ENCODE results near the gene CENPP.

Gene CENPP

GRCh38 chr9:92639791-92640271, 314.1 kb downstream of the CENPP start:
- TF ChIP-seq, protein P1, sequence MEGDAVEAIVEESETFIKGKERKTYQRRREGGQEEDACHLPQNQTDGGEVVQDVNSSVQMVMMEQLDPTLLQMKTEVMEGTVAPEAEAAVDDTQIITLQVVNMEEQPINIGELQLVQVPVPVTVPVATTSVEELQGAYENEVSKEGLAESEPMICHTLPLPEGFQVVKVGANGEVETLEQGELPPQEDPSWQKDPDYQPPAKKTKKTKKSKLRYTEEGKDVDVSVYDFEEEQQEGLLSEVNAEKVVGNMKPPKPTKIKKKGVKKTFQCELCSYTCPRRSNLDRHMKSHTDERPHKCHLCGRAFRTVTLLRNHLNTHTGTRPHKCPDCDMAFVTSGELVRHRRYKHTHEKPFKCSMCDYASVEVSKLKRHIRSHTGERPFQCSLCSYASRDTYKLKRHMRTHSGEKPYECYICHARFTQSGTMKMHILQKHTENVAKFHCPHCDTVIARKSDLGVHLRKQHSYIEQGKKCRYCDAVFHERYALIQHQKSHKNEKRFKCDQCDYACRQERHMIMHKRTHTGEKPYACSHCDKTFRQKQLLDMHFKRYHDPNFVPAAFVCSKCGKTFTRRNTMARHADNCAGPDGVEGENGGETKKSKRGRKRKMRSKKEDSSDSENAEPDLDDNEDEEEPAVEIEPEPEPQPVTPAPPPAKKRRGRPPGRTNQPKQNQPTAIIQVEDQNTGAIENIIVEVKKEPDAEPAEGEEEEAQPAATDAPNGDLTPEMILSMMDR (IDR thresholded peaks at IDR 0.05): no peak

GRCh38 chr9:92640398-92641091, 314.8 kb downstream of the CENPP start:
- TF ChIP-seq, protein P1 (IDR thresholded peaks at IDR 0.05): no peak

DNA sequence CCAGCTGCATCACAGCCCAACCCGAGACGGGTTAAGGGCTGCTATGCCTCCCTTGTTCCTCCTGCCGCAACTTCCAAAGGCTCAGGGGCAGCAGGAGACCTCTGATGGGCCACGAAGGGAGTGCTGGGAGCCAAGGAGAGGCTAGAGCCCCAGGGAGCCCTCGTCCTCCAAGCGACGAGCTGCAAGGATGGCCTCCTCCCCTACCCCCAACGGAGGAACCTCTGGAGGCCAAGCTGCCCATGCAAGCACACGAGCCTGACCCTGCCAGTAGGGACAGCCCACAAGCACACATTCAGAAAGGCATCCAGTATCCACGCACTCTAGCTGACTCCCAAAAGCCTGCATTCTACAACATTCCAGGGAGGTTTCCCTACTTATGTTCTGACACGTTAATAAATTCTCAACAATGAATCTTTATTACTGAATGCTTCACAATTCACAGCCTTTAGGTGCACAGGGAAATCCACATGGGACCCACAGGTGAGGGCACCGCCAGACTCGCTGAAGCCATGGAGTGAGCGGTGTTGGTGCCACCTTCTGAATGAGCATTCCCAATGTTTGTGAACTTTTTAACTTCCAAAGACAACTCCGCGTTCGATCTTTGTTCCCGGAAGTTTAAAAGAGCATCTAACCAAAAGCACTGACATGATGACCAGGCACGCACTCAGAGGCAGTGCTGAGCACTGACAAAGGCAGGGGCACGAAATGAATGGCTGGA, 315.5 kb downstream of the CENPP start:
- TF ChIP-seq, protein P1 (IDR thresholded peaks at IDR 0.05): no peak

- TF ChIP-seq, protein P1 (IDR thresholded peaks at IDR 0.05): no peak
Observed at GRCh38 chr9:92642041-92642451, 316.3 kb downstream of the CENPP start.

DNA sequence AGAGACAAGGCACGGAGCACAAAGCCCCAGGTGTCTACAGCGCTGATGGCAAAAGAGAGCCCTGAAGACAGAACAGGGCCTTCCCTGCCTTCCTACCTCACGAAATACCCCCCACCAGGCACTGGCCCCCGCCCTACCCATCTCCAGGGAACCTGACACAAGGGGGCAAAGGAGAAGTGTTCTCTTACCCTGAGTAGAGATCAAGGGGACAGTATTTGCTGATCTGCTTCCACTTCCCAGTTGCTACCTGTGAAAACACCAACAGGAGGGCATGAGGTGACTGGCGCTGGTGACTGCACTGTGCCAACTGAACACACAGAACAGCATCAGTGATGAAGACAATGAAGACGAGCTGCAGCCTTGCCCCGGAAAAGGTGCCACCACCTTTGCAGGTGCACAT, 316.8 kb downstream of the CENPP start:
- TF ChIP-seq, protein P1 (IDR thresholded peaks at IDR 0.05): no peak

GRCh38 chr9:92644278-92644677, 318.5 kb downstream of the CENPP start:
- TF ChIP-seq, protein P1 (IDR thresholded peaks at IDR 0.05): no peak

DNA sequence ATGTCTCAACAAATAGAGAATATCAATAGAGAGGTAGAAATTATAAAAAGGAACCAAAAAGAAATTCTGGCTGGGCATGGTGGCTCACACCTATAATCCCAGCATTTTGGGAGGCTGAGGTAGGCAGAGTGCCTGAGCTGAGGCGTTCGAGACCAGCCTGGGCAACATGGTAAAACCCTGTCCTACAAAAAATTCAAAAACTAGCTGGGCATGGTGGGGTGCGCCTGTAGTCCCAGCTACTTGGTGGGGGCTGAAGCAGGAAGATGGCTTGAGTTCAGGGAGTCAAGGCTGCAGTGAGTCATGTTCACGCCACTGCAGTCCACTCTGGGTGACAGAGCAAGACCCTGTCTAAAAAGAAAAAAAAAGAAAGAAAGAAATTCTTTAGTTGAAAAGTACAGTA, 319.3 kb downstream of the CENPP start:
- TF ChIP-seq, protein P1 (IDR thresholded peaks at IDR 0.05): no peak
